AG10803 (cell line): ENCODE results near the gene MSANTD4.

Experiments
- DNase-seq: peaks from one replicate; pipeline ENCODE4 v3.0.0; 2010; ENCODE audit warnings: low read depth
- H3K4me3 ChIP-seq: 2 replicates; pipeline ENCODE4 v1.5.1; 2011; ENCODE audit warnings: mild to moderate bottlenecking, low read length, control low read depth
- CTCF ChIP-seq: conservative IDR thresholded peaks from 2 replicates; pipeline ENCODE4 v1.5.1; 2011; ENCODE audit warnings: mild to moderate bottlenecking, low read length, control low read depth, inconsistent platforms

Gene MSANTD4

GRCh38 chr11:106051103-106051502 lies 29.1 kb upstream of the MSANTD4 start:
- H3K4me3 ChIP-seq = no peak overlapping the region
- DNase-seq = no peak
- no peak for TF ChIP-seq CTCF

DNA sequence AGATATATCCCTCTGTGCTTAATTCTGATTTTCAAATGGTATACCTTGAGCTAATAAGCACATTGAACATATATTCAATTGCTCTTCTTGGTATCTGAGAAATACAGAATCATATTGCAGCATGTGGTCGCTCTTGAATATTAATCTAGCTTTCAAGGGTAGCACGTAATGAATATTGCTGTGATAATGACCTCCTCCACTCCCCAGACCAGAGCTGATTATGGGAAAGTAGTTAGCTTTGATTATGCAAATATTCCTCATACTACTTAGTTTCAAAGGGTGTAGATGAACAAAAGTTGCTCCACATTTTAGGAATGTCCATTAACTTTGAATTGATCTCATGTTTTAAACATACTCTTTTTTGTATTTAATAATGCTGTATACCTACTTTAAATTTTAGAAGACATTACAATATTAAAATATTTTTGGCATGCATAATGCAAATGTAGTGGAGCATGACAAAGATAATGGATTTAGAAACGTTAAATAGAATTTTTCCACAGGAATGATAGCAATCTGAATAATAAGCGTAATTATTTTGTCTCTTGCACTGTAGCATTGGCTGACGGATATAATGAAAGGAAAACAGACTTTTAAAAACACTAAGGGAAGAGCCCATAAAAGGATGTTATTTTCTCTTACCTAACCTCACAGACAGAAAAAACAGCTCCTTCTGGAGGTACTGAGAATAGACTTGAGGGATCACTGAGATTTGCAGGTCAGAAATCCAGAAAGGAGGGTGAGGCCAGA lies 27.9 kb upstream of the MSANTD4 start:
- no peak for TF ChIP-seq CTCF
- no peak overlapping the region for H3K4me3 ChIP-seq
- no peak for DNase-seq

DNA sequence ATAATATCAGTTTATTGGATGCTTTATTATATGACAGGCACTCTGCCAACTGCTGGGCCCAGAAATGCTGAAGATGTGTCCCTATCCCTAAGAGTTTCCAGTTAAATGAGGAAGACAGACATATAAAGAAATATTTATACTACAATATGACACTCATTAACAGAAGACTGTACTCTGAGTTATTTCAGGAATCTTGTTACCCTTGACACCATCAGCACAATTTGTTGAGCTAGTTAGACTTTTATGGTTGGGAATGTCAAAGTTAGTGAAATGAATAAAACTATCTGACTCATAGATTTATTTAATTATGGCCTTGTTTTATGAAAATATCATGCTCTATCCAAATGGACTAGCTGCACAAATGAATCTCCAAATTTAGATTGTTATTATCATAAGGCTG lies 25.6 kb upstream of the MSANTD4 start:
- no peak overlapping the region for H3K4me3 ChIP-seq
- DNase-seq = no peak
- no peak for TF ChIP-seq CTCF

DNA sequence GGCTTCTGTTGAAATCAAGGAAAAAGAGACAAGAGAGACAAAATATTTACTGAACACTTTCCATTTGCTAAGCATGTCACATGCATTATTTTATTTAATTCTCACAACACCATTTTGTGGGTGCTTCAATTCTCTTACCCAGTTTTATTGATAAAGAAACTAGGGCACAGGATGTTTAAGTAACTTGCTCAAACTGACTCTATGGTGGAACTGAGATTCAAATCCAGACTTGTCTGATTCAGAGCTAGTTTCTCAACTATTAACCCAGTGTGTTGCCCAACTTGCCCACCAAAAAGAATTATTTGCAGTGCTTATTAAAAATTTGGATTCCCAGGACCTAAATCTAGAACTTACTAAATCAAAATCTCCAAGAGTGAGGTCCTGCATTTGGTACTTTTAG lies 21.5 kb upstream of the MSANTD4 start:
- no peak for DNase-seq
- TF ChIP-seq CTCF = no peak
- no peak overlapping the region for H3K4me3 ChIP-seq

GRCh38 chr11:106032861-106033260 lies 10.8 kb upstream of the MSANTD4 start:
- no peak for DNase-seq
- TF ChIP-seq CTCF = no peak
- H3K4me3 ChIP-seq = no peak overlapping the region

GRCh38 chr11:106031936-106032335 lies 9.9 kb upstream of the MSANTD4 start:
- no peak for TF ChIP-seq CTCF
- H3K4me3 ChIP-seq = no peak overlapping the region
- no peak for DNase-seq

GRCh38 chr11:106031202-106031810 lies 9.3 kb upstream of the MSANTD4 start:
- no peak for DNase-seq
- no peak overlapping the region for H3K4me3 ChIP-seq
- TF ChIP-seq CTCF = no peak
